ENCODE measurements around the gene MSLN.

Gene MSLN

DNA sequence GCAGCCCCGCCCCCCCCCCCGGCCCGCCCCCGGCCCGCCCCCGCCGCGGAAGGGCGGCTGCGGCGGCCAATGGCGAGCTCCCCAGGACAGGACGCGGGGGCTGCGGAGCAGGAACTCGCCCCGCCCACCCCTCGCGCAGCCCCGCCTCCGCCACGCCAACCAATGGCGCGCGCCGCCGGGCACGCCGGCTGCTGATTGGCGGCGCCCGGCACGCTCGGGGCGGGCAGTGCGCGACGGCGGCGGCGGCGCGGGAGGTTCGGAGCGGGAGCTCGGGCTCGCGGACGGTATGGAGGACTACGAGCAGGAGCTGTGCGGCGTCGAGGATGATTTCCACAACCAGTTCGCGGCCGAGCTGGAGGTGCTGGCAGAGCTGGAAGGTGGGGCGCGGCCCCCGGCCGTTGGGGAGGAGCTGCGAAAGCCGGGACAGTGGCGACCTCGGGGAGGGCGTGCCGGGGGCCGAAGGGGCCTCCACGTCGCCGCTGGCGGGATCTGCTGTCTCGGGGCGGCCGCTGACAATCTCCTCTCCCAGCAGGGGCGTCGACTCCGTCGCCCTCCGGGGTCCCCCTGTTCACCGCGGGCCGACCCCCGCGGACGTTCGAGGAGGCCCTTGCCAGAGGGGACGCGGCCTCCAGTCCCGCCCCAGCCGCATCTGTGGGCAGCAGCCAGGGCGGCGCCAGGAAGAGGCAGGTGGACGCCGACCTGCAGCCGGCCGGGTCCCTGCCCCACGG, 28.0 kb downstream of the MSLN start, which contains the start of gene CHTF18:
Gene CHTF18, plus strand, starts transcription at position 222 of the 728 bp plus-strand sequence. Its CDS starts 65 bp downstream, at position 287.
- H3K36me3 ChIP-seq = peaks cover 74% of the 10 kb centered on the region
- H3K4me2 ChIP-seq = peak within 1 kb of the TSS; percentile 97
- peak within 1 kb of the TSS; percentile 94 for H3K9ac ChIP-seq
- peaks cover 71% of the 10 kb centered on the region for H4K20me1 ChIP-seq
- H3K27me3 ChIP-seq = no peaks in the 10 kb centered on the region
- H3K9me3 ChIP-seq = no peaks in the 10 kb centered on the region
- peaks cover 55% of the 10 kb centered on the region for H3K4me1 ChIP-seq
- H3K27ac ChIP-seq = peak within 1 kb of the TSS; percentile 89
- H3K4me3 ChIP-seq = peak within 1 kb of the TSS; percentile 96
- TF ChIP-seq Cebpa-rat (IDR thresholded peaks at IDR 0.05) = no peak

DNA sequence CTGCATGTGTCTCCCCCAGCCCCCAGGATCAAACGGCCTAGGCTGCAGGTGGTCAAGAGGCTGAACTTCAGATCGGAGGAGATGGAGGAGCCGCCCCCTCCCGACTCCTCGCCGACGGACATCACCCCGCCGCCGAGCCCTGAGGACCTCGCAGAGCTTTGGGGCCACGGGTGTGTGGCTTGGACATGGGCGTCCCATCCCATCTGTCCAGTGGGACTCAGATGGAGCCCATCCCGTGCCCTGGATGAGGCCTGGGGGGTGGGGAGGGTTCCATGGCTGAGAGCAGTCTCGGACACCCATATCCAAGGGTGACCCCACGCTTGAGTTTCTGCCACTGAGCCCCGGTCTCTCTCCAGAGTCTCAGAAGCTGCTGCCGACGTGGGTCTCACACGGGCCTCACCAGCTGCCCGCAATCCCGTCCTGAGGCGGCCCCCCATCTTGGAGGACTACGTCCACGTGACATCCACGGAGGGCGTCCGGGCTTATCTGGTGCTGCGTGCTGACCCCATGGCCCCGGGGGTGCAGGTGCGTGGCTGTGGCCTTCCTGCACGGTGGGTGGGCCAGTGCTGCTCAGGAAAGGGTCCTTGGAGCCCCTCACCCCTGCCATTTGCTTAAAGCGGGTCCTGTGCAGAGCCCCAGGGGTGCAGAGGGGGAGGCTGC, 28.8 kb downstream of the MSLN start:
- peaks cover 78% of the 10 kb centered on the region for H3K36me3 ChIP-seq
- H4K20me1 ChIP-seq = peaks cover 70% of the 10 kb centered on the region
- TF ChIP-seq Cebpa-rat (IDR thresholded peaks at IDR 0.05) = no peak
- H3K4me1 ChIP-seq = peaks cover 47% of the 10 kb centered on the region
- H3K4me3 ChIP-seq = peak overlapping the region; percentile 93
- peak overlapping the region; percentile 97 for H3K4me2 ChIP-seq
- no peaks in the 10 kb centered on the region for H3K9me3 ChIP-seq
- peak overlapping the region; percentile 83; the same call in 1 of the 2 replicates for H3K27ac ChIP-seq
- peak overlapping the region; percentile 88 for H3K9ac ChIP-seq
- no peaks in the 10 kb centered on the region for H3K27me3 ChIP-seq

DNA sequence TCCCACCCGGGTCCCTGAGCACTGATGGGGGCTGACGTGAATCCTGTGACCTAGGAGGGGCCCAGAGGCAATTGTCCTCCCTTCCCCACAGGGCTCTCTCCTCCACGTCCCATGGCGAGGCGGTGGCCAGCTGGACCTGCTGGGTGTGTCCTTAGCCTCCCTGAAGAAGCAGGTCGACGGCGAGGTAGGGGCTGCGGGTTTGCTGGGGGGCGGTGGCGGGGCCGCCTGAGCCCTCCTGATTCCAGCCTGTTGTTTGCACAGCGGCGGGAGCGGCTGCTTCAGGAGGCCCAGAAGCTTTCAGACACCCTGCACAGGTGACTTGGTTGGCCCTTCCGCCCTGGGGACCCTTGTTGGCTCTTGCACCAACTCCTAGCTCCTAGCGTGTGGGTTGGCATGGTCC, 29.6 kb downstream of the MSLN start:
- Histone ChIP-seq H3K9me3 (no peaks in the 10 kb centered on the region), H3K4me3 (no peak overlapping the region), H3K27ac (no peak overlapping the region), H3K4me1 (peaks cover 41% of the 10 kb centered on the region), H3K36me3 (peaks cover 78% of the 10 kb centered on the region), H4K20me1 (peaks cover 69% of the 10 kb centered on the region), H3K27me3 (no peaks in the 10 kb centered on the region), H3K9ac (peak overlapping the region; percentile 88; the same call in 1 of the 2 replicates), H3K4me2 (peak overlapping the region; percentile 97)
- TF ChIP-seq Cebpa-rat (IDR thresholded peaks at IDR 0.05) = no peak

DNA sequence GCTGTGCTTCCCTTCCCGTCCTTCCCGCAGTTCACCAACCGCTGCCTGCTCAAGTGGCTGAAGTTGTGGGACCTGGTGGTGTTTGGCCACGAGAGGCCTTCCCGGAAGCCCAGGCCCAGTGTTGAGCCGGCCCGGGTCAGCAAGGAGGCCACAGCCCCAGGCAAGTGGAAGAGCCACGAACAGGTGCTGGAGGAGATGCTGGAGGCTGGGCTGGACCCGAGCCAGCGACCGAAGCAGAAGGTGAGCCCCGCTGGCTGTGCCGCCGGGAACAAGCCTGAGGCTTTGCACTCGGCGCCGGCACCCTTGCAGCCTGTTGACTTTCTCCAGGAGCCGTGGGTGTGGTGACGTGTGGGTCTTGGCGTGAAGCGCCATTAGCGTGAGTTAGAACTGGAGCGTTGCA, 30.6 kb downstream of the MSLN start:
- no peak overlapping the region for H3K9ac ChIP-seq
- peaks cover 75% of the 10 kb centered on the region for H3K36me3 ChIP-seq
- H3K27me3 ChIP-seq = no peaks in the 10 kb centered on the region
- H3K4me1 ChIP-seq = peaks cover 30% of the 10 kb centered on the region
- H3K4me3 ChIP-seq = no peak overlapping the region
- TF ChIP-seq Cebpa-rat (IDR thresholded peaks at IDR 0.05) = no peak
- no peaks in the 10 kb centered on the region for H3K9me3 ChIP-seq
- H3K27ac ChIP-seq = no peak overlapping the region
- H4K20me1 ChIP-seq = peaks cover 64% of the 10 kb centered on the region
- no peak overlapping the region for H3K4me2 ChIP-seq

DNA sequence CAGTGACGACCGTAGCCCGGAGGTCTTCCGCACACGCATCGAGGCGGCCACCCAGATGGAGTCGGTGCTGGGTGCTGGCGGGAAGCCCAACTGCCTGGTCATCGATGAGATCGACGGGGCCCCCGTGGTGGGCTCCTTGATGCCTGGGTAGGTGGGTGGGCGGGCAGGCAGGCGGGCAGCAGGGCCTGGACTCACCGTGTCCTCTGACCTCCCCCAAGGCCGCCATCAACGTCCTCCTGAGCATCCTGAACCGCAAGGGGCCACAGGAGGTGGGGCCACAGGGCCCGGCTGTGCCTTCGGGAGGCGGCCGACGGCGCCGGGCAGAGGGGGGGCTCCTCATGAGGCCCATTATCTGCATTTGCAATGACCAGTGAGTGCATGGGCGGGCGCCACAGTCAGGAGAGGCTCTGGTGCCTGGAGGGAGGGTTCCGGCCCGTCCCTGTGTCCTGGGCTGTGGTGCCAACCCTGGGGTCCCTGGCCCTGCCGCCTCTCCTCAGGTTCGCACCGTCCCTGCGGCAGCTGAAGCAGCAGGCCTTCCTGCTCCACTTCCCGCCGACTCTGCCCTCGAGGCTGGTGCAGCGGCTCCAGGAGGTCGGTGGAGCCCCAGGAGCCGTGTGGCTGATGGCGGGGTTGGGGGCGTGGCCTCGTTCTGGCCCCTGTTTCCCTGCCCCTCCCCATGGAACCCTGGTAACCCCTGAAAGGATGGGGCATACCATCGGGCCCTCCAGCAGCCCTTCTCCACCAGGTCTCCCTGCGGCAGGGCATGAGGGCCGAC, 31.9 kb downstream of the MSLN start:
- Histone ChIP-seq H3K27me3 (no peaks in the 10 kb centered on the region), H3K4me3 (no peak overlapping the region), H3K4me1 (peaks cover 19% of the 10 kb centered on the region), H3K9me3 (no peaks in the 10 kb centered on the region), H3K36me3 (peaks cover 72% of the 10 kb centered on the region), H3K9ac (no peak overlapping the region), H3K27ac (no peak overlapping the region), H4K20me1 (peaks cover 52% of the 10 kb centered on the region), H3K4me2 (no peak overlapping the region)
- TF ChIP-seq Cebpa-rat (IDR thresholded peaks at IDR 0.05) = no peak

DNA sequence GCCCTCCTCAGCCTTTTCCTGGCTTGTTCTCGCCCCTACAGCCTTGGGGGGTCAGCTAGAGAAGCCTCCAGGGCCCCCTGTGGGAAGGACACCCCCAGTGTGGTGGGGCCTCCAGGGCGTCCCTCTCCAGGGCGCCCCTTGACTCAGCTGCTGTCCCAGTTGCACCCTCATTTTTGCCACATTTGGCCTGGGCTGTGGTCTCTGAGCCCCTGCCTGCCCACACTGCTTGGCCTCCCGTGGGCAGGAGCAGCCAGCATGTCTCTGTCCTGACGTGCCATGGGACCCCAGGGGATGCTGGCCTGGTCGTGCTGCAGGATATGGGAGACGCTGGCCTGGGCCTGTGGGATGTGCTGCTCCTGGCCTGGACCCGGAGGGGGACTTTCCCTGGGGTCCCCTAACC, 32.9 kb downstream of the MSLN start:
- H3K36me3 ChIP-seq = peaks cover 72% of the 10 kb centered on the region
- peaks cover 4% of the 10 kb centered on the region; the same call in 1 of the 2 replicates for H3K27me3 ChIP-seq
- no peak overlapping the region for H3K9ac ChIP-seq
- H4K20me1 ChIP-seq = peaks cover 45% of the 10 kb centered on the region
- H3K4me3 ChIP-seq = no peak overlapping the region
- no peak for TF ChIP-seq Cebpa-rat (IDR thresholded peaks at IDR 0.05)
- no peaks in the 10 kb centered on the region for H3K9me3 ChIP-seq
- peaks cover 16% of the 10 kb centered on the region for H3K4me1 ChIP-seq
- H3K27ac ChIP-seq = no peak overlapping the region
- no peak overlapping the region for H3K4me2 ChIP-seq

DNA sequence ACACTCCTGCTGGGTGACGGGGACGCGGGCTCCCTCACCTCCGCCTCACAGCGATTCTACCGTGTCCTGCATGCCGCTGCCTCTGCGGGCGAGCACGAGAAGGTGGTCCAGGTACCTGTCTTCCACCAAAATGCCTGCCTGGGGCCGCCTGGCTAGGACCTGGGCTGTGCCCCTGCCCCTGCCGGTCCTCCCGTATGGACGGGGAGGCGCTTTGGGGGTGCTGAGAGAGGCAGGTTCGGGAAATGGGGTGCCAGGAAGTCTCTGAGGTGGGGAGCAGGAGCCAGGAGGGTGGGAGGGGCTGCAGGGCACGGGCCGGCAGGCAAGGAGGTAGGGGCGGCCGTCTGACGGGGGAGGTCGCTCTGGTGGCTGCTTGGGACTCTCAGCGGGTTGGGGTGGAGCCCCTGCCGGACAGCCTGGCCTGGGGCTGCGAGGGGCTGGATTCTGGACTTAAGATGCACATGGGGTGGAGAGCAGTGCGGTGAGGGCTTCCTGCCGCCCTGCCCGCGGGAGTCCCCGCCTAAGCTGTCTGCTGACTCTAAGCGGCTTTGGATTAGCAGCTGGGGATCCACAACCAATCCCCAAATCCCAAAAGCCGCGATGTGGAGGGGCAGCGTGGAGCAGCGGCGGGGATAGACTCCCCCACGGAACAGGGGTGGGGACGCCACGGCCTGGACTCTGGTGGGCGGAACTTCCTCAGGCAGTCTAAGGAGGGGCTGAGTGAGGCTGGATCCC, 33.7 kb downstream of the MSLN start:
- Histone ChIP-seq H3K36me3 (peaks cover 72% of the 10 kb centered on the region), H3K4me2 (no peak overlapping the region), H3K9me3 (no peaks in the 10 kb centered on the region), H3K4me1 (peaks cover 10% of the 10 kb centered on the region), H3K27ac (no peak overlapping the region), H4K20me1 (peaks cover 46% of the 10 kb centered on the region), H3K27me3 (peaks cover 13% of the 10 kb centered on the region), H3K4me3 (no peak overlapping the region), H3K9ac (no peak overlapping the region)
- TF ChIP-seq Cebpa-rat (IDR thresholded peaks at IDR 0.05) = no peak

DNA sequence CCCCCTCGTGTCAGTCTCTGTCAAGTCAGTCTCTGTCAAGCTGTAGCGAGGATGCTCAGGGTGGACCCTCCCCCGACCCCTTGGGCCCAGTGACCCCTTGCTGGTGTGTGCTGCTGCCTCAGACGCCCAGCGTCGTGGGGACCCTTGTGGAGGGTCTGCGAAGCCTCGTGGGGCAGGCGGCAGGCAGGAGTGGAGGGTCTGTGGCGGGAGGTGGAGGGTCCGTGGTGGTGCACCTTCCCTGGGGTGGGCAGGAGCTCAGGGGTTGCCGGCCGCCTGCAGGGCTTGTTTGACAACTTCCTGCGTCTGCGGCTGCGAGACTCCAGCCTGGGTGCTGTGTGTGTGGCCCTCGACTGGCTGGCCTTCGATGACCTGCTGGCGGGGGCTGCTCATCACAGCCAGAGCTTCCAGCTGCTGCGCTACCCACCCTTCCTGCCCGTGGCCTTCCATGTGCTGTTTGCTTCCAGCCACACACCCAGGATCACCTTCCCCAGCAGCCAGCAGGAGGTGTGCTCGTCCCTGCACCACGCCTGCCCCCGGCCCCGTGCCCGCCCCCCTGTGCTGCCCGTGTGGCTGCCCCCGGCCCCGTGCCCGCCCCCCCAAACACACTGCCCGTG, 34.4 kb downstream of the MSLN start:
- H3K4me1 ChIP-seq = peaks cover 3% of the 10 kb centered on the region

More for the DNA sequence above, 34.4 kb downstream of the MSLN start:
- H3K9ac ChIP-seq = no peak overlapping the region
- peaks cover 20% of the 10 kb centered on the region for H3K27me3 ChIP-seq
- H3K4me2 ChIP-seq = no peak overlapping the region
- H3K36me3 ChIP-seq = peaks cover 67% of the 10 kb centered on the region
- H4K20me1 ChIP-seq = peaks cover 44% of the 10 kb centered on the region
- H3K27ac ChIP-seq = no peak overlapping the region
- no peak overlapping the region for H3K4me3 ChIP-seq
- H3K9me3 ChIP-seq = no peaks in the 10 kb centered on the region
- TF ChIP-seq Cebpa-rat (IDR thresholded peaks at IDR 0.05) = no peak
